Mucosa of gallbladder (tissue), 1 donor: Measurements from ENCODE around the gene DOCK6. TPM values are rescaled to one million over a fixed set of nuclear protein-coding genes. Genes with fewer than 3 reads are reported as not detected.

Source experiments
- DNase-seq: peaks from one replicate; pipeline ENCODE4 v3.0.0-alpha.2; 2020; ENCODE audit warnings: low spot score
- total RNA-seq: library from RNA; stranded (reverse); gene quantifications from one replicate; pipeline ENCODE4 v1.2.1, GENCODE V29; 2021
- donor health status: DM: no; HTN: no; CAD: no.

Gene DOCK6
- total RNA-seq, 1 donor from 2014 or later, result 102 TPM

DNA sequence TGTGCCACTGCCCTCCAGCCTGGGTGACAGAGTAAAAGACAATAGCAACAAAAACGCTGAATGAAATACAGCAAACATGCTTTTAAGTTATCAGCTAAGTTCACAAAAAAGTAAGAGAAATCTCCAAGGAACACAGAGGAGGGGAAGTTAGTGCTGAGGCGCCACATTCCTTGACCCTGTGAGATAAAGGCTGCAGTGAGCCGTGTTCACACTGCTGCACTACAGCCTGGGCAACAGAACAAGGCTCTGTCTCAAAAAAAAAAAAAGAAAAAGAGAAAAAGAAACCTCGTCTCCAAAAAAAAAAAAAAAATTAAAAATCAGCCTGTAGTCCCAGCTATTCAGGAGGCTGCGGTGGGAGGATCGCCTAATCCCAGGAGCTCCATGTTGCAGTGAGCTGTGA, 16.3 kb upstream of the DOCK6 start:
- DNase-seq, result no peak

DNA sequence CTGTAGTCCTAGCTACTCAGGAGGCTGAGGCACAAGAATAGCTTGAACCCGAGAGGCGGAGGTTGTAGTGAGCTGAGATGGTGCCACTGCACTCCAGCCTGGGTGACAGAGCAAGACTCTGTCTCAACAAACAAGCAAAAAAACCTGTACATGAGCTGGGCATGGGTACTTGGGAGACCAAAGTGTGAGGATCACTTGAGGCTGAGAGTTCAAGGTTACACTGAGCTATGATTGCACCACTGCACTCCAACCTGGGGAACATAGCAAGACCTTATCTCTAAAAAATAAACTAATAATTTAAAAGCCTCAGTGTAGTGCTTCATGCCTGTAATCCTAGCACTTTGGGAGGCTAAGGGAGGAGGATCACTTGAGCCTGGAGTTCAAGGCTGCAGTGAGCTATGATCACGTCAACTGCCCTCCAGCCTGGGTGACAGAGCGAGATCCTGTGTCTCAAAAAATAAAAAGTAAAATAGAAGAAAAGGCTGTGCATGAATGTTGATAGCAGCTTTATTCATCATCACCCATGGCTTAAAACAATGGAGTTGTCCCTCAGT, 12.3 kb upstream of the DOCK6 start:
- DNase-seq, result no peak

GRCh38 chr19:11273989-11274388, 11.7 kb upstream of the DOCK6 start:
- DNase-seq, result no peak

- DNase-seq, result no peak
Observed at GRCh38 chr19:11273296-11273695, 11.0 kb upstream of the DOCK6 start.

- no peak for DNase-seq
Observed at GRCh38 chr19:11269408-11269807, 7.1 kb upstream of the DOCK6 start.

DNA sequence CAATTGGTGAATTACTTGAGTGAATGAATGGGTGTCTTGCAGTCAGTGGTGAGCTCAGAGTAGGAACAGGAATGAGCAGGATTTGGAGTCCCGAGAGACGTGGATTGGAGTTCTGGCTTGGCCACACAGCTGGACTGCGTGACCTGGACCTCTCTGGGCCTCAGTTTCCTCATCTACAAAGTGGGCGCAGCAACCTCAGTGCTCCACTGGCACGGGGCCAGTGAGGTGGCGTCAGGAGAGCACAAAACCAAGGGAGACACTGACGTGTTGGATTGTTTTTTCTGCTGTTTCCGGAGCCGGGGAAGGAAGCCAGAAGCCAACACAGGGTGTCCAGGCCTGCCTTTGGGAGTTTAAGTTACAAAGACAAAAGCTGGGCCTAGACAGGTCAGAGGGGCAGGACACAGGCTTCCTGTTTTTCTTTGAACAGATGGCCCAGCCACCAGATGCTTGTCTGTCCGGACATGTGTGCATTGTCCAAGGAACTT, 6.5 kb upstream of the DOCK6 start:
- peak; percentile 65 for DNase-seq

DNA sequence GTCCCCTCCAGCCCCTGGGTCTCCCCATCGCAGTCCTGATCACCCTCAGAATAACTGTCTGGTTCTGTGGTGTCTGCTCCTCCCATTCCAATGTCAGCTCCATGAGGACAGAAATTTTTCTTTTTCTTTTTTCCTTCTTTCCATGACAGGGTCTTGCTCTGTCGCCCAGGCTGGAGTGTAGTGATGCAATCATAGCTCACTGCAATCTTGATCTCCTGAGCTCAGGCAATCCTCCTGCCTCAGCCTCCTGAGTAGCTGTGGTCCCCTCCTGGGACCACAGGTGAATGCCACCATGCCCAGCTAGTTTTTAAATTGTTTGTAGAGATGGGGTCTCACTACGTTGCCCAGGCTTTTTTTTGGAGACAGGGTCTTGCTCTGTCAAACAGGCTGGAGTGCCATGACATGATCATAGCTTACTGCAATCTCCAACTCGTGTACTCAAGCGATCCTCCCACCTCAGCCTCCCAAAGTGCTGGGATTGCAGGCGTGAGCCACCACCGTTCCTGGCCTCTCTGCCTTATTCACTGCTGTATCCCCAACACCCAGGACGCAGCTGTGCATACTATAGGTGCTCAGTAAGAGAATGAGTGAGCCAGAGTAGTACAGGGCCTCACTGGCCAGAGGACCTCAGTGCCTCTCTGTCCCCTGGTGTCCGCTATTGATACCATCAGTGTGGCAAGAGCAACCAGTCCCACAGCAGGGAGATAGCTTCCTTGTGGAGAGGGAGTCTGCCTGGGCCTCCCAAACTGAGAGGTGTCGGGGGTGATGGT, 5.2 kb upstream of the DOCK6 start:
- no peak for DNase-seq

DNA sequence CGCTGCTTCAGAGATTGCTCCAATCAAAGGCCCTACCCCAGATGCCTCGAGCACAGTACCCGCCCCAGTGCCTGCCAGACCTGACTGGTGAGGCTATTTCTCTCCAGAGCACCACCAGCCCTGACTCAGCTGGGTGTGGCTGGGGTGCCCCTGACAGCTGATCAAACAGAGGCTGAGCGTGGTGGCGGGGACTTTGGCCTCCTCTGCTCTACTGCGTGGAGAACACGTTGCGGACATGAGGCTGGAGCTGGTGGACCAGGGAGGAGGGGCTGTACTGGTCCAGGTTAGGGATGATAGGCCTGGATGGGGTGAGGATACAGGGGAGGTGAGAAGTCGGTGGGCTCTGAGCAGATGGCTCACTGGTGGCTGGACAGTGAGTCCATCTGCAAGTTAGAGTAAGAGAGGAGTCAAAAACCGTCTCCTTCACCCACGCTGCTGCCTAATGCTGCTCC, 3.5 kb upstream of the DOCK6 start:
- peak; percentile 91 for DNase-seq

DNA sequence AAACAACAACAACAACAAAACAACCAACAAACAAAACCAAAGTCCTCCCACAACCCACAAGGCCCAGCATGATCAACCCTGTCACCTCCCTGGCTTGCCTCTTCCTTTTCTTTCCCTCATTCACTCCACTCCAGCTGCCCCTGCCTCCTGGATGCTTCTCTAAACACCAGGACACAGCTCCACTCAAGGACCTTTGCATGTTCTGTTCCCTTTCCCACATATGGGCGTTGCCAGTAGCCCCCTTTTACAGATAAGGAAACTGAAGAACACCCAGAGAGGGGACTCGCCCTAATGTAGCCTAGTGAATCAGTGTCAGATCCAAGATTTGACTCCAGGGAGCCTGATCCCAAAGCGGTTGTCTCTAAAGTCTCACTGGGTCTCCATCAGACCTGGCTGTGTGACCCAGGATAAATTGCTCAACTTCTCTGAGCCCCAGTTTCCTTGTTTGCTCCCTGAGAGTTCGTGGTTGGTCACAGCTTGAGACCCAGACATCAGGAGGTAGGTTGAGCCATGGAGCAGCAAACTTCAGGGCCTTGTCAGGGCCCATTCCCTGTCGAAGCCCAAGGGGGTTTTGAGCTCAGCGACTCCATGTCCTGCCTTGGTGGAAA, 3.0 kb upstream of the DOCK6 start:
- DNase-seq, result no peak

DNA sequence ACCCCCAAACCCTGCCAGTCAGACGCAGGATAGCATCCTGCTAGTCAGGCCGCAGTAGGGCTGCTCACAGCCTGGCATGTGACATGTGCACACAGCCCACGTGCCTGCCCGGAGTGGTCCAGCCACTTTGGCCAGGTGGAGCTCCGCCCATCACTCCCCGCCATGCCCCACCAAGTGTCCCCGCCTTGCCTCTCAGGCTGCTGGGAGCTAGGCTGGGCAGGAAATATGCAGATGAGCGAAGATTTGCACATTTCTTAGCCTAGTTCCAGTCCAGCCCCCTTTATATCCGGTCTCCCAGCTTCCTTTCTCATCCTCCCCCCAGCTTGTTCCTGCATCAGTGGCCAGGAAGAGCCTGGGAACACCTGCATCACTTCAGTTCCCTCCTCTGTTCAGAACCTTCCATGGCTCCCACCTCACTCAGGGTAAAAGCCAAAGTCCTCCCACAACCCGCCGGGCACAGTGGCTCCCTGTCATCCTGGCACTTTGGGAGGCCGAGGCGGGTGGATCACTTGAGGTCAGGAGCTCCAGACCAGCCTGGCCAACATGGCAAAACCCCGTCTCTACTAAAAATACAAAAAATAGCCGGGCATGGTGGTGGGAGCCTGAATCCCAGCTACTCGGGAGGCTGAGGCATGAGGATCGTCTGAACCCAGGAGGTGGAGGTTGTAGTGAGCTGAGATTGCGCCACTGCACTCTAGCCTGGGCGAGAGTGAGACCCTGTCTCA, 2.3 kb upstream of the DOCK6 start:
- peak; percentile 89 for DNase-seq

DNA sequence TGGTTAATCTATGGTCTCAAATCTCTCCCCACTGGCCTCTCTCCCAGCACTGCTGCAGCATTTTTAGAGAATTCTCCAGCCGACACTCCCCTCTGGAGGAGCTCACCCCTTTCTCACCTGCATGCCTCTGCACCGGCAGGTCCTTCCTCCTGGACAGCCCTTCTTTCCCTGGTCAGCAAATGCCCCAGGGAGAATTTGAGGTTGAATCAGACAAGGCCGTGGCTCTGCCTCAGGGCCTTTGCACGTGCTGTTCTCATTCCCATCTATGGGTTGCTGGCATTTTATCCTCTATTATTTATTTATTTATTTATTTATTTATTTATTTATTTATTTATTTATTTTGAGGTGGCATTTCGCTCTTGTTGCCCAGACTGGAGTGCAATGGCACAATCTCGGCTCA, 1.4 kb upstream of the DOCK6 start:
- no peak for DNase-seq

DNA sequence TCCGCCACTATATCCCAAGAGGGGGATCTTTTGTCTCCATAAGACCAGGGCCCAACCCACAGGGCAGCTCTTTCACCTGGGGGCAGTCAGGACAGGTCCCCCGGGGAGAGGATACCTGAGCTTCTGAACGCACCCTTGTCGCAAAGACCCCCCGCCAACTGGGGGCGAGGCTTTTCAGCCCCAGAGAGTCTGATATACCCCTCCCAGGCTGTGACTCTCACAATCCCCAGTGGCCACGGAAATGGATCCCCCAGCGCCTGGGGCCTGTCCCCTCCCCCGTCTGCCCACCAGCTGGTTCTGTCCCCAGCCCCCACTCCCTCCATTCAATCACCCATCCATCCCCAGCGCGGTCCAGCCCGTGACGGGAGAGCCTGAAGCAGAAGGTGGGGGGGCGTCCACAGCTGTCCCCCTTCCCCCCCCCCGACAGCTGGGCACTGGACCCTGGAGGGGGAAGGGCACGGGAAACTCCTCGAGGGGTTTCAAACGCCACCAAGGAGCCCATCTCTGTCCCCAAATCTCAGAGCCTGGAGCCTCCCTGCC, 823 bp downstream of the DOCK6 start:
- no peak for DNase-seq

- DNase-seq, result no peak
Observed at GRCh38 chr19:11260996-11261395, 1.3 kb downstream of the DOCK6 start.

DNA sequence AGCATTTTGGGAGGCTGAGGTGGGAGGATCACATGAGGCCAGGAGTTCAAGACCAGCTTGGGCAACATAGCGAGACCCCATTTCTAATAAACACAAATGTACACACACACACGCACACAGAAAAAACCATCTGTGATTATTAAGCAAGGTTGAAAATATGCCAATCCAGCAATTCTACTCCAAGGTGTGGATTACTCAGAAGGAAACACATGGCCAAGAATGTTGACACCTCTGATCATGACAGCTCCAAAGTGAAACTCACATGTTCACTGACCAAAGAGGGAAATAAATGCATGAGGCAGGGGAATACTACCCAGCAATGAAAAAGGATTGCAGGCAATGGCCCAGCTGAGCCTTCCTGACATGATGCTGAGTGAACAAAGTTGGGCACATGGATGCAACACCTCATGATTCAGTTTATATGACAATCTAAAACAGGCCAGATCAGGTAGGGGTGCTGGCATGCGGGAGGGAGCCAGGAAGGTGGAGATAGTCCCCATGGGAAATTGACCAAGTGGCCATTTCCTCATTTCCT, 4.4 kb downstream of the DOCK6 start:
- DNase-seq, result no peak

- DNase-seq, result no peak
Observed at GRCh38 chr19:11256189-11256588, 6.1 kb downstream of the DOCK6 start.

- no peak for DNase-seq
Observed at GRCh38 chr19:11254666-11255065, 7.7 kb downstream of the DOCK6 start.

GRCh38 chr19:11252665-11253355, 9.5 kb downstream of the DOCK6 start:
- no peak for DNase-seq

GRCh38 chr19:11251650-11252314, 10.5 kb downstream of the DOCK6 start:
- no peak for DNase-seq

GRCh38 chr19:11251217-11251616, 11.1 kb downstream of the DOCK6 start:
- DNase-seq, result no peak

DNA sequence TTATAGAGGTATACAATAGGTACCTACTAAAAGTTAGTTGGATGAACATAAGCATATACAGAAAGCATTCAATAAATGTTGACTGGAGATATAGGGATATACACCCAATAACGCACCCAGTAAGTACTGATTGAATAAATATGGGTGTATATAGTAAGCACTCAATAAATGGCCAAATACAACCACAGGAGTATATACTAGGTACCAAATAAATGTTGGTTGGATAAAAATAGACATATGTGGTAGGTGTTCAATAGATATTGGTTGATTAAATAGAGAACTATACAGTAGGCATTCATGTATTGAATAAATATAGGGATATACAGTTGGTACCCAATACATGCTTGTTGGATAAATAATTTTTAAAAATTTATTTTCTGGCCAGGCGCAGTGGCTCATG, 13.5 kb downstream of the DOCK6 start:
- DNase-seq, result no peak

GRCh38 chr19:11247934-11248333, 14.4 kb downstream of the DOCK6 start:
- no peak for DNase-seq
